Pancreas (tissue), 10 donors: ENCODE data around the gene ZSWIM6. TPM values are rescaled to one million over a fixed set of nuclear protein-coding genes. Genes with fewer than 3 reads are reported as not detected.
A peak's percentile ranks its signal among the peaks of the same experiment; 100 is the strongest.

Experiments used
- ATAC-seq, 4 donors: fragments of 200-7000 bp; cut with Tn5 transposase; one replicate each; pipeline versions ENCODE4 v1.8.0 to v1.9.1; 2020; ENCODE audit warnings: mild to moderate bottlenecking in 4 of 4, moderate library complexity in 4 of 4
- DNase-seq, 6 donors: peaks; one replicate each; pipeline ENCODE4 v3.0.0-alpha.2; 2020
- FAIRE-seq: peaks from 2 replicates; lab custom pipeline; 2012; peaks lifted over from hg19 to GRCh38; lab: Jason Lieb, UNC
- H3K27ac ChIP-seq, 4 donors: fragments of 200-600 bp; sonication (generic); 1 replicate in 3 of 4; 2 replicates in 1 of 4; pipeline versions ENCODE4 v1.5.0 to v1.8.0; 2020
- H3K27me3 ChIP-seq, 4 donors: fragments of 200-600 bp; one replicate each; pipeline ENCODE4 v1.8.0; 2021
- H3K36me3 ChIP-seq, 3 donors: fragments of 200-600 bp; sonication (generic) in 1 of 3; one replicate each; pipeline versions ENCODE4 v1.5.0 to v1.8.0; 2020 to 2021
- H3K4me1 ChIP-seq, 3 donors: fragments of 200-600 bp; one replicate each; pipeline ENCODE4 v1.8.0; 2021
- H3K4me3 ChIP-seq, 4 donors: fragments of 200-600 bp; sonication (generic) in 2 of 4; one replicate each; pipeline versions ENCODE4 v1.5.0 to v1.8.0; 2020 to 2021
- H3K9me3 ChIP-seq, 4 donors: fragments of 200-600 bp; one replicate each; pipeline ENCODE4 v1.8.0; 2021
- CTCF ChIP-seq, 4 donors: fragments of 200-600 bp; sonication (generic) in 3 of 4; IDR thresholded peaks; one replicate each; pipeline versions ENCODE4 v1.5.0 to v1.8.0; 2021; ENCODE audit warnings: antibody characterized with exemption in 4 of 4
- WGBS, 2 donors: extraction: QIAGEN DNeasy Blood & Tissue Kit; methylation state at CpG; one replicate each; pipeline ENCODE4 v1.1.7; 2013; 5-methylcytosine and 5-hydroxymethylcytosine counted together
- intact Hi-C, 3 donors: fragments of 100-400 bp; cut with DNase I; formaldehyde crosslinking; loops; one replicate each; pipeline versions ENCODE4 v1.11.1 to v1.14.2; 2022
- polyA plus RNA-seq, 2 donors: library from polyadenylated mRNA; stranded (reverse); fragments of 200-250 nt; gene quantifications; one replicate each; pipeline ENCODE4 v1.2.3, GENCODE V29; 2013
- total RNA-seq, 6 donors: library from RNA; stranded (reverse); fragmentation: NEBNext Ultra II Directional in 4 of 6; extraction: Animal tissue kit (Norgen Biotek cat#: 25700) in 4 of 6; gene quantifications; one replicate each; pipeline versions ENCODE4 v1.2.1 to v1.2.4, GENCODE V29; 2021 to 2023
- donor health status: healthy with polysubstance abuse.
- donor health status: DM: no; HTN: no; CAD: no; lungs with moderate emphysema.
- donor health status: DM: no; HTN: no; CAD: no.
- donor health status: control.
- donor health status: control.
- donor health status: Bipolar disorder and iron deficiency.
- donor health status: DM: yes; HTN: yes; CAD: no.
- donor health status: DM: no; HTN: no; CAD: no.
- donor health status: DM: no; HTN: no; CAD: no.
- donor health status: DM: yes; HTN: yes; CAD: no.

ZSWIM6 gene
- total and polyA plus RNA-seq, 8 donors, result 3.6 to 12.9 (median 6.2) TPM

- 87 to 91% methylated on average over 5 of the region's 5 CpGs for WGBS, 2 donors
- DNase-seq (no peak), FAIRE-seq (no peak), ATAC-seq (no peak)
- Histone ChIP-seq H3K4me1 (peaks cover 0 to 7% (median 0%) of the 10 kb centered on the region in 3 donors), H3K9me3 (no peaks in the 10 kb centered on the region), H3K4me3 (no peak overlapping the region), H3K27me3 (no peaks in the 10 kb centered on the region), H3K36me3 (no peaks in the 10 kb centered on the region), H3K27ac (no peak overlapping the region)
- intact Hi-C loops, result no loop called here
- TF ChIP-seq CTCF (IDR thresholded peaks at IDR 0.05), result no peak
Observed at GRCh38 chr5:61570767-61571166, 238.7 kb downstream of the ZSWIM6 start.

- Histone ChIP-seq H3K27ac (no peak overlapping the region), H3K4me3 (no peak overlapping the region), H3K4me1 (peaks cover 0 to 7% (median 0%) of the 10 kb centered on the region in 3 donors), H3K9me3 (no peaks in the 10 kb centered on the region), H3K27me3 (no peaks in the 10 kb centered on the region), H3K36me3 (no peaks in the 10 kb centered on the region)
- DNase-seq, result no peak
- 87 to 94% methylated on average over 5 of the region's 5 CpGs for WGBS, 2 donors
- intact Hi-C loops, result no loop called here
- no peak for TF ChIP-seq CTCF (IDR thresholded peaks at IDR 0.05)
- no peak for ATAC-seq
- FAIRE-seq, result no peak
Observed at GRCh38 chr5:61572959-61573358, 240.9 kb downstream of the ZSWIM6 start.

GRCh38 chr5:61575103-61575502 is 243.0 kb downstream of the ZSWIM6 start:
- FAIRE-seq, result no peak
- Histone ChIP-seq H3K27me3 (no peaks in the 10 kb centered on the region), H3K9me3 (no peaks in the 10 kb centered on the region), H3K36me3 (no peaks in the 10 kb centered on the region), H3K4me1 (peaks cover 0 to 7% (median 0%) of the 10 kb centered on the region in 3 donors), H3K27ac (no peak overlapping the region), H3K4me3 (no peak overlapping the region)
- WGBS, 2 donors, result 74 to 75% methylated on average over 4 of the region's 4 CpGs
- intact Hi-C loops, result no loop called here
- peak in 3 of 4 donors; percentile 53 to 83 (median 79) for ATAC-seq
- DNase-seq, result peak in 1 of 6 donors; percentile 20
- TF ChIP-seq CTCF (IDR thresholded peaks at IDR 0.05), result no peak

GRCh38 chr5:61575581-61575980 is 243.5 kb downstream of the ZSWIM6 start:
- 47 to 52% methylated on average over 6 of the region's 6 CpGs for WGBS, 2 donors
- no peaks in the 10 kb centered on the region for H3K9me3 ChIP-seq
- TF ChIP-seq CTCF (IDR thresholded peaks at IDR 0.05), result no peak
- DNase-seq (peak in 1 of 6 donors; percentile 36), ATAC-seq (peak in 3 of 4 donors; percentile 54 to 75 (median 65)), FAIRE-seq (no peak)
- no peak overlapping the region for H3K27ac ChIP-seq
- H3K36me3 ChIP-seq, result no peaks in the 10 kb centered on the region
- no peaks in the 10 kb centered on the region for H3K27me3 ChIP-seq
- H3K4me1 ChIP-seq, result peaks cover 0 to 7% (median 0%) of the 10 kb centered on the region in 3 donors
- H3K4me3 ChIP-seq, result no peak overlapping the region
- intact Hi-C loops, result no loop called here

- ATAC-seq (no peak), FAIRE-seq (no peak), DNase-seq (no peak)
- H3K27me3 ChIP-seq, result no peaks in the 10 kb centered on the region
- no peaks in the 10 kb centered on the region for H3K36me3 ChIP-seq
- H3K9me3 ChIP-seq, result no peaks in the 10 kb centered on the region
- TF ChIP-seq CTCF (IDR thresholded peaks at IDR 0.05), result no peak
- intact Hi-C loops, result no loop called here
- no peak overlapping the region for H3K27ac ChIP-seq
- H3K4me3 ChIP-seq, result no peak overlapping the region
- 96 to 99% methylated on average over 3 of the region's 3 CpGs for WGBS, 2 donors
- peaks cover 0 to 7% (median 0%) of the 10 kb centered on the region in 3 donors for H3K4me1 ChIP-seq
Observed at GRCh38 chr5:61576556-61576955, 244.5 kb downstream of the ZSWIM6 start.
